ENCODE results near the gene DMPK. TPM values are rescaled to one million over a fixed set of nuclear protein-coding genes. Genes with fewer than 3 reads are reported as not detected.
"Not testable (repeated sequence)": the region's sequence is repeated elsewhere in the genome, so short reads cannot be mapped to it uniquely, and the experiment has no call there.

The DMPK gene
- total RNA-seq, 1 donor from 2014 or later = 5.0 TPM

- DNase-seq (ENCODE audit: low read depth in 2 of 2) = no peak
These were observed 32.7 kb upstream of the DMPK start, which contains the start of gene RSPH6A for GRCh38 chr19:45814851-45815480. TSS of gene RSPH6A (minus strand) at chr19:45815308. CDS start at chr19:45815176, 132 bp downstream.

GRCh38 chr19:45814166-45814780, 32.0 kb upstream of the DMPK start:
- no peak for DNase-seq (ENCODE audit: low read depth in 2 of 2)

GRCh38 chr19:45812297-45812696, 30.0 kb upstream of the DMPK start:
- DNase-seq (ENCODE audit: low read depth in 2 of 2) = no peak

GRCh38 chr19:45809643-45810159, 27.4 kb upstream of the DMPK start:
- DNase-seq (ENCODE audit: low read depth in 2 of 2) = peak in 1 of 2 donors; percentile 53

- DNase-seq (ENCODE audit: low read depth in 2 of 2) = no peak
These were observed 23.4 kb upstream of the DMPK start for GRCh38 chr19:45805719-45806118.

GRCh38 chr19:45804959-45805230, 22.6 kb upstream of the DMPK start:
- no peak for DNase-seq (ENCODE audit: low read depth in 2 of 2)

- no peak for DNase-seq (ENCODE audit: low read depth in 2 of 2)
These were observed 22.1 kb upstream of the DMPK start for GRCh38 chr19:45804140-45804958.

GRCh38 chr19:45801603-45802175, 19.4 kb upstream of the DMPK start:
- DNase-seq (ENCODE audit: low read depth in 2 of 2) = no peak

GRCh38 chr19:45800070-45800553, 17.8 kb upstream of the DMPK start:
- no peak for DNase-seq (ENCODE audit: low read depth in 2 of 2)

- DNase-seq (ENCODE audit: low read depth in 2 of 2) = not testable (repeated sequence)
These were observed 17.3 kb upstream of the DMPK start for GRCh38 chr19:45799541-45799940.

- peak; percentile 51 to 64 for DNase-seq (ENCODE audit: low read depth in 2 of 2)
These were observed 16.8 kb upstream of the DMPK start for GRCh38 chr19:45798995-45799517.

GRCh38 chr19:45794627-45795026, 12.3 kb upstream of the DMPK start:
- DNase-seq (ENCODE audit: low read depth in 2 of 2) = no peak

- no peak for DNase-seq (ENCODE audit: low read depth in 2 of 2)
These were observed 11.6 kb upstream of the DMPK start for GRCh38 chr19:45793876-45794275.

GRCh38 chr19:45793178-45793564, 10.9 kb upstream of the DMPK start:
- no peak for DNase-seq (ENCODE audit: low read depth in 2 of 2)

GRCh38 chr19:45792470-45793177, 10.3 kb upstream of the DMPK start, which contains the start of gene DMWD:
TSS of gene DMWD (minus strand) at chr19:45792845. CDS start at chr19:45792756, 89 bp downstream.
- peak; percentile 97 to 99 for DNase-seq (ENCODE audit: low read depth in 2 of 2)

- DNase-seq (ENCODE audit: low read depth in 2 of 2) = no peak
These were observed 9.6 kb upstream of the DMPK start for GRCh38 chr19:45791744-45792469.

GRCh38 chr19:45790942-45791341, 8.7 kb upstream of the DMPK start:
- DNase-seq (ENCODE audit: low read depth in 2 of 2) = no peak

GRCh38 chr19:45789035-45789786, 6.9 kb upstream of the DMPK start:
- no peak for DNase-seq (ENCODE audit: low read depth in 2 of 2)

- no peak for DNase-seq (ENCODE audit: low read depth in 2 of 2)
These were observed 4.2 kb upstream of the DMPK start for GRCh38 chr19:45786533-45786894.

Measured in dermis microvascular lymphatic vessel endothelial cell (primary cell).